IMR-90 (cell line): ENCODE results near the gene MDFI. TPM values are rescaled to one million over a fixed set of nuclear protein-coding genes. Genes with fewer than 3 reads are reported as not detected.

Experiments used
- ATAC-seq: fragments of 200-7000 bp; cut with Tn5 transposase; 2 replicates; pipeline ENCODE4 v1.9.1; 2020; ENCODE audit warnings: low read depth, mild to moderate bottlenecking, moderate library complexity
- BruUV-seq: library from RNA; stranded (reverse); fragments of 400-500 nt; replicated peaks from 2 replicates; lab custom pipeline; 2021; lab: Mats Ljungman, UMichigan
- CTCF ChIA-PET: fragments of 300-600 bp; formaldehyde crosslinking; extraction: SDS; loops from one replicate; lab custom pipeline; 2021; ENCODE audit warnings: antibody characterized with exemption; lab: Yijun Ruan, JAX
- POLR2A ChIA-PET: fragments of 300-600 bp; sonication (Branson Sonifier 250); formaldehyde crosslinking; loops from one replicate; lab custom pipeline; 2022; ENCODE audit warnings: antibody characterized with exemption; ENCODE audit not compliant: unreplicated experiment; lab: Charles Lee
- DNase-seq: peaks from one replicate; pipeline ENCODE4 v3.0.0; 2013
- H2AFZ ChIP-seq: replicated peaks from 2 replicates; pipeline ENCODE3; 2013; ENCODE audit warnings: low read length, mild to moderate bottlenecking; ENCODE audit not compliant: poor library complexity
- H2AK5ac ChIP-seq: 2 replicates; pipeline ENCODE4 v1.6.1; 2013; ENCODE audit warnings: low read depth, low read length, inconsistent platforms
- H2AK9ac ChIP-seq: replicated peaks from 2 replicates; pipeline ENCODE3; 2013; ENCODE audit warnings: mild to moderate bottlenecking, low read depth, low read length, moderate library complexity; ENCODE audit not compliant: poor library complexity
- H2BK120ac ChIP-seq: 2 replicates; pipeline ENCODE4 v1.6.1; 2013; ENCODE audit warnings: low read depth, low read length, inconsistent platforms
- H2BK15ac ChIP-seq: 3 replicates; pipeline ENCODE4 v1.6.1; 2013; ENCODE audit warnings: low read depth, low read length, inconsistent platforms
- H2BK20ac ChIP-seq: 2 replicates; pipeline ENCODE4 v1.6.1; 2013; ENCODE audit warnings: low read depth, mild to moderate bottlenecking, inconsistent platforms, low read length, moderate library complexity
- H2BK5ac ChIP-seq: 2 replicates; pipeline ENCODE4 v1.6.1; 2013; ENCODE audit warnings: mild to moderate bottlenecking, low read depth, low read length, inconsistent platforms; ENCODE audit not compliant: poor library complexity, severe bottlenecking
- H3K14ac ChIP-seq: replicated peaks from 2 replicates; pipeline ENCODE4 v1.6.1; 2013; ENCODE audit warnings: low read depth, low read length, inconsistent platforms
- H3K18ac ChIP-seq: 2 replicates; pipeline ENCODE4 v1.6.1; 2013; ENCODE audit warnings: low read depth, low read length, control low read depth
- H3K23ac ChIP-seq: 2 replicates; pipeline ENCODE4 v1.6.1; 2013; ENCODE audit warnings: low read depth, low read length, inconsistent platforms
- H3K27ac ChIP-seq: 2 replicates; pipeline ENCODE4 v1.5.1; 2013; ENCODE audit warnings: mild to moderate bottlenecking, control low read depth, low read length; ENCODE audit not compliant: insufficient read depth
- H3K27me3 ChIP-seq: 2 replicates; pipeline ENCODE4 v1.6.1; 2013; ENCODE audit warnings: low read length; ENCODE audit not compliant: control insufficient read depth, insufficient read depth
- H3K36me3 ChIP-seq: 2 replicates; pipeline ENCODE4 v1.6.1; 2013; ENCODE audit warnings: low read length, mixed read lengths; ENCODE audit not compliant: control insufficient read depth, insufficient read depth
- H3K4ac ChIP-seq: 2 replicates; pipeline ENCODE4 v1.6.1; 2013; ENCODE audit warnings: low read depth, low read length, inconsistent platforms
- H3K4me1 ChIP-seq: 2 replicates; pipeline ENCODE4 v1.6.1; 2013; ENCODE audit warnings: low read length, mixed read lengths; ENCODE audit not compliant: control insufficient read depth, insufficient read depth
- H3K4me2 ChIP-seq: 2 replicates; pipeline ENCODE4 v1.6.1; 2013; ENCODE audit warnings: low read depth, mild to moderate bottlenecking, control low read depth, low read length, moderate library complexity
- H3K4me3 ChIP-seq: 2 replicates; pipeline ENCODE4 v1.5.1; 2013; ENCODE audit warnings: low read depth, mild to moderate bottlenecking, control low read depth, low read length, moderate library complexity; ENCODE audit not compliant: insufficient read depth
- H3K56ac ChIP-seq: 2 replicates; pipeline ENCODE4 v1.6.1; 2013; ENCODE audit warnings: low read length, inconsistent platforms; ENCODE audit not compliant: insufficient read depth; ENCODE audit errors: extremely low read depth
- H3K79me1 ChIP-seq, 2 experiments: 2 replicates each; pipeline ENCODE4 v1.6.1; 2013; ENCODE audit warnings: low read length in 2 of 2, inconsistent platforms in 1 of 2, low read depth in 1 of 2
- H3K9ac ChIP-seq: 2 replicates; pipeline ENCODE4 v1.6.1; 2013; ENCODE audit warnings: low read depth, low read length, control low read depth
- H3K9me1 ChIP-seq: 2 replicates; pipeline ENCODE4 v1.6.1; 2013; ENCODE audit warnings: low read length, inconsistent platforms; ENCODE audit not compliant: insufficient read depth
- H3K9me3 ChIP-seq: 2 replicates; pipeline ENCODE4 v1.6.1; 2013; ENCODE audit warnings: low read length; ENCODE audit not compliant: control insufficient read depth, insufficient read depth
- H4K20me1 ChIP-seq: 2 replicates; pipeline ENCODE4 v1.6.1; 2013; ENCODE audit warnings: low read length, inconsistent platforms; ENCODE audit not compliant: insufficient read depth
- H4K5ac ChIP-seq: 2 replicates; pipeline ENCODE4 v1.6.1; 2013; ENCODE audit warnings: mild to moderate bottlenecking, low read depth, low read length, control low read depth
- H4K8ac ChIP-seq, 2 experiments: 2 replicates each; pipeline ENCODE4 v1.6.1; 2013; ENCODE audit warnings: low read depth in 2 of 2, low read length in 2 of 2, control low read depth in 1 of 2, inconsistent platforms in 1 of 2
- H4K91ac ChIP-seq: 2 replicates; pipeline ENCODE4 v1.6.1; 2013; ENCODE audit warnings: low read depth, low read length, inconsistent platforms; ENCODE audit not compliant: insufficient read depth
- MXI1 ChIP-seq: IDR thresholded peaks from 2 replicates; pipeline ENCODE4 v1.6.1; 2012; ENCODE audit warnings: low read depth, mild to moderate bottlenecking, low read length, moderate library complexity, borderline replicate concordance
- RCOR1 ChIP-seq: IDR thresholded peaks from 2 replicates; pipeline ENCODE4 v1.6.1; 2012; ENCODE audit warnings: mild to moderate bottlenecking, low read length, improper control_type of control experiment; ENCODE audit not compliant: insufficient replicate concordance
- SMC3 ChIP-seq: fragments of 150-350 bp; IDR thresholded peaks from 2 replicates; pipeline ENCODE4 v1.6.1; 2016; ENCODE audit warnings: low read depth, mild to moderate bottlenecking, antibody characterized with exemption, low read length, moderate library complexity
- WGBS, 2 experiments: methylation state at CpG; one replicate each; pipeline versions ENCODE4 v1.1.5 to v1.1.7; 2013; ENCODE audit warnings: missing lambda C conversion rate in 2 of 2; ENCODE audit not compliant: insufficient read length in 1 of 2; ENCODE audit errors: extremely low coverage in 2 of 2; 5-methylcytosine and 5-hydroxymethylcytosine counted together
- dilution Hi-C: fragments of 300-500 bp; cut with HindIII; formaldehyde crosslinking; loops from one replicate; pipeline ENCODE4 v1.14.3; 2018; ENCODE audit warnings: low sequenced_read_pairs; ENCODE audit not compliant: unreplicated experiment
- in situ Hi-C: fragments of 300-500 bp; cut with MboI; formaldehyde crosslinking; loops from 3 replicates; pipeline ENCODE4 v1.14.3; 2019; ENCODE audit warnings: low sequenced_read_pairs, inconsistent platforms, mixed read lengths
- intact Hi-C: fragments of 100-400 bp; cut with micrococcal nuclease; formaldehyde crosslinking; loops from 2 replicates; pipeline ENCODE4 v1.10.0; 2022
- polyA plus RNA-seq, 3 experiments: library from polyadenylated mRNA; depleted of rRNA; stranded (reverse); fragments of >200 nt; gene quantifications; 2 replicates each; pipeline ENCODE4 v1.2.3, GENCODE V29; 2012; ENCODE audit warnings: low replicate concordance in 1 of 3
- total RNA-seq: library from RNA; depleted of rRNA; stranded (reverse); fragments of >200 nt; gene quantifications from 2 replicates; pipeline ENCODE4 v1.2.3, GENCODE V29; 2012

The MDFI gene
- total and polyA plus RNA-seq, 2 of the 4 experiments (the other 2 are of a cell fraction), result 0.18 to 0.29 TPM

GRCh38 chr6:41659935-41660334, 21.7 kb downstream of the MDFI start:
- Histone ChIP-seq H3K9me1 (no peaks in the 10 kb centered on the region), H2BK120ac (no peak overlapping the region), H3K18ac (no peak overlapping the region), H3K27me3 (peaks cover 46% of the 10 kb centered on the region), H2AK5ac (no peak overlapping the region), H2BK15ac (no peak overlapping the region), H3K4me2 (no peak overlapping the region), H3K9me3 (no peaks in the 10 kb centered on the region), H3K23ac (no peak overlapping the region), H3K4ac (no peak overlapping the region), H3K9ac (no peak overlapping the region), H2BK20ac (no peak overlapping the region), H3K4me3 (no peak overlapping the region), H2BK5ac (no peak overlapping the region), H3K36me3 (no peaks in the 10 kb centered on the region), H4K20me1 (no peaks in the 10 kb centered on the region), H3K14ac (no peak overlapping the region), H2AFZ (no peak overlapping the region), H3K4me1 (peaks cover 7% of the 10 kb centered on the region; the same call in 1 of the 2 replicates), H4K91ac (no peak overlapping the region), H4K5ac (no peak overlapping the region), H4K8ac (no peak overlapping the region), H3K79me1 (no peaks in the 10 kb centered on the region), H2AK9ac (no peak overlapping the region), H3K27ac (no peak overlapping the region), H3K56ac (no peak overlapping the region)
- intact Hi-C loops (no loop called here), in situ Hi-C loops (no loop called here), dilution Hi-C loops (no loop called here)
- BruUV-seq, result no TSS peak
- ChIA-PET CTCF (interaction anchor here (0.7 kb wide), 1 partner anchor 54 kb away, joined by 6 read pairs; no protein-coding TSS in a partner anchor), POLR2A (no interaction called here)
- ATAC-seq (no peak), DNase-seq (no peak)
- WGBS, 2 experiments, result 60% methylated on average over 1 of the region's 7 CpGs; no CpG with 5 or more reads in 1 of the 2 experiments
- no peak for TF ChIP-seq RCOR1
- no peak for TF ChIP-seq MXI1
- no peak for TF ChIP-seq SMC3
